Neutrophil (primary cell): Measurements from ENCODE around the gene LY6G6D.

Source experiments
- H3K27ac ChIP-seq: fragments of 200-600 bp; sonication (generic); 2 replicates; pipeline ENCODE4 v1.5.1; 2016; ENCODE audit warnings: mild to moderate bottlenecking, moderate library complexity
- H3K27me3 ChIP-seq: fragments of 200-600 bp; sonication (generic); 2 replicates; pipeline ENCODE4 v1.6.0; 2016; ENCODE audit warnings: mild to moderate bottlenecking
- H3K36me3 ChIP-seq: fragments of 200-600 bp; sonication (generic); 2 replicates; pipeline ENCODE4 v1.5.1; 2017
- H3K4me1 ChIP-seq, 2 experiments: fragments of 200-600 bp in 1 of 2; sonication (generic) in 1 of 2; 1 replicate in 1 of 2; 2 replicates in 1 of 2; pipeline versions ENCODE4 v1.5.1 to v1.6.1; 2013 to 2016; ENCODE audit warnings: low read depth in 1 of 2, low read length in 1 of 2, mild to moderate bottlenecking in 1 of 2, moderate library complexity in 1 of 2; ENCODE audit not compliant: control insufficient read depth in 1 of 2, insufficient read depth in 1 of 2
- H3K4me3 ChIP-seq, 2 experiments: fragments of 200-600 bp in 1 of 2; sonication (generic) in 1 of 2; 1 replicate in 1 of 2; 2 replicates in 1 of 2; pipeline ENCODE4 v1.5.1; 2013 to 2016; ENCODE audit warnings: low read depth in 1 of 2, low read length in 1 of 2, mild to moderate bottlenecking in 1 of 2, moderate library complexity in 1 of 2
- H3K9me3 ChIP-seq: fragments of 200-600 bp; sonication (generic); 2 replicates; pipeline ENCODE4 v1.5.1; 2016
- CTCF ChIP-seq: fragments of 200-600 bp; sonication (generic); IDR thresholded peaks from 2 replicates; pipeline ENCODE4 v1.5.1; 2016; ENCODE audit warnings: antibody characterized with exemption

LY6G6D gene

GRCh38 chr6:31722173-31722572, 7.0 kb downstream of the LY6G6D start:
- Histone ChIP-seq H3K4me3 (no peak overlapping the region), H3K9me3 (no peaks in the 10 kb centered on the region), H3K27ac (no peak overlapping the region), H3K4me1 (peaks cover 16 to 17% of the 10 kb centered on the region in 2 experiments), H3K36me3 (peaks cover 18% of the 10 kb centered on the region), H3K27me3 (peaks cover 12% of the 10 kb centered on the region)
- no peak for TF ChIP-seq CTCF

GRCh38 chr6:31723245-31723979, 8.3 kb downstream of the LY6G6D start, which contains the start of gene MPIG6B:
TSS of gene MPIG6B (plus strand) at chr6:31723373. CDS start at chr6:31723384, 11 bp downstream.
- no peaks in the 10 kb centered on the region for H3K9me3 ChIP-seq
- H3K36me3 ChIP-seq: peaks cover 20% of the 10 kb centered on the region
- peaks cover 12% of the 10 kb centered on the region for H3K27me3 ChIP-seq
- no peak within 1 kb of the TSS for H3K4me3 ChIP-seq
- no peak within 1 kb of the TSS for H3K27ac ChIP-seq
- no peak for TF ChIP-seq CTCF
- H3K4me1 ChIP-seq: peaks cover 28 to 29% of the 10 kb centered on the region in 2 experiments

- H3K27ac ChIP-seq: no peak overlapping the region
- peaks cover 35 to 37% of the 10 kb centered on the region in 2 experiments for H3K4me1 ChIP-seq
- H3K27me3 ChIP-seq: peaks cover 12% of the 10 kb centered on the region
- H3K9me3 ChIP-seq: no peaks in the 10 kb centered on the region
- no peak for TF ChIP-seq CTCF
- H3K4me3 ChIP-seq: no peak overlapping the region
- peaks cover 20% of the 10 kb centered on the region for H3K36me3 ChIP-seq
Observed at GRCh38 chr6:31723980-31724691, 9.0 kb downstream of the LY6G6D start.

GRCh38 chr6:31725502-31726350, 10.6 kb downstream of the LY6G6D start:
- Histone ChIP-seq H3K4me3 (no peak overlapping the region), H3K27me3 (peaks cover 12% of the 10 kb centered on the region), H3K27ac (peak overlapping the region; percentile 96), H3K36me3 (peaks cover 29% of the 10 kb centered on the region), H3K4me1 (peaks cover 51% of the 10 kb centered on the region in 2 experiments), H3K9me3 (no peaks in the 10 kb centered on the region)
- TF ChIP-seq CTCF: no peak

GRCh38 chr6:31727034-31727716, 12.0 kb downstream of the LY6G6D start:
- Histone ChIP-seq H3K4me1 (peaks cover 62 to 64% of the 10 kb centered on the region in 2 experiments), H3K4me3 (peak overlapping the region; percentile 41 to 89), H3K36me3 (peaks cover 43% of the 10 kb centered on the region), H3K27ac (peak overlapping the region; percentile 96), H3K9me3 (no peaks in the 10 kb centered on the region), H3K27me3 (peaks cover 12% of the 10 kb centered on the region)
- peak; percentile 44 for TF ChIP-seq CTCF
